ENCODE data around the gene LDLRAD3.

LDLRAD3 gene

DNA sequence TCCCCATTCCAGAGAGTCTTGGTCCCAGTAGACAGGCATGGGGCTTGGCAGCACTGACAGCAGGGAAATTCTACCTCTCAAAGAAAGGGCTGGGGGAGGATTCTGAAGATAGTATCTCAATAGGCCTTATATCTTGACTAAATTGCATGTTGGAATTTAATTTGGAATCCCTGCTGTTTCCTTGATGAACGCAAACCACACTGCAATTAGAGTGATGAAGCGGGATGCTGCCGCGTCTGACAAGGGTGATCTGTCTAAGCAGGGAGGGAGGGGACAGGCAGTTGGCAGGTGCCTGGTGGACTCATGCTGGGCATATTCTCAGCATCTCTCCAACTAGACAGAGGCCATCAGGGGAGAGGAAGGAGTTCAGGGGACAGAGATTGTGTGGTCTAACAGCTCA lies 296.9 kb downstream of the LDLRAD3 start:
- H3K27ac ChIP-seq (ENCODE audit: low read depth, low read length): no peak overlapping the region
- H3K36me3 ChIP-seq (ENCODE audit: control insufficient read depth, insufficient read depth, low read length): no peaks in the 10 kb centered on the region
- H3K4me1 ChIP-seq (ENCODE audit: control insufficient read depth, insufficient read depth, low read length): no peaks in the 10 kb centered on the region
- H3K9ac ChIP-seq (ENCODE audit: low read length): no peak overlapping the region
- no peak overlapping the region for H3K4me3 ChIP-seq (ENCODE audit: low read length)
- H3K27me3 ChIP-seq (ENCODE audit: control insufficient read depth, insufficient read depth, low read length): no peaks in the 10 kb centered on the region

DNA sequence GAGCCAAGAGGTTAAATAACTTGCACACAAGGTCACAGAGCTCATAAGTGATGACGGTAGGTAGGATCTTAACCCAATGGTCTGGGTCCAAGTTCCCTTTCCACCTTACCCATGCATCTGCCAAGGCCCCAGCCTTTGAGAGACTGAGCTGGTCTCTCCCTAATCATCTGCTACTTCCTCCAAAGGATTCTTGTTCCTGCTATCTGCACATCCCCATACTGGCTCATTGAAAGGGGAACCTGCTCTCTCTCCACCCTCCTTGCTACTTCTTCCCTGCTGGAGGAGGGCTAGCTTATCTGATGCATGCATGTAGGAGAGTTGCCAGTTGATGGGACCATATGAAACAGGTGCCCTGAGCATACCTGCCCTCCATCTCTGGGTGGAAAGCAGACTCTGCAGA lies 297.6 kb downstream of the LDLRAD3 start:
- H3K4me3 ChIP-seq (ENCODE audit: low read length): no peak overlapping the region
- H3K4me1 ChIP-seq (ENCODE audit: control insufficient read depth, insufficient read depth, low read length): no peaks in the 10 kb centered on the region
- H3K27ac ChIP-seq (ENCODE audit: low read depth, low read length): no peak overlapping the region
- no peaks in the 10 kb centered on the region for H3K27me3 ChIP-seq (ENCODE audit: control insufficient read depth, insufficient read depth, low read length)
- no peaks in the 10 kb centered on the region for H3K36me3 ChIP-seq (ENCODE audit: control insufficient read depth, insufficient read depth, low read length)
- no peak overlapping the region for H3K9ac ChIP-seq (ENCODE audit: low read length)

DNA sequence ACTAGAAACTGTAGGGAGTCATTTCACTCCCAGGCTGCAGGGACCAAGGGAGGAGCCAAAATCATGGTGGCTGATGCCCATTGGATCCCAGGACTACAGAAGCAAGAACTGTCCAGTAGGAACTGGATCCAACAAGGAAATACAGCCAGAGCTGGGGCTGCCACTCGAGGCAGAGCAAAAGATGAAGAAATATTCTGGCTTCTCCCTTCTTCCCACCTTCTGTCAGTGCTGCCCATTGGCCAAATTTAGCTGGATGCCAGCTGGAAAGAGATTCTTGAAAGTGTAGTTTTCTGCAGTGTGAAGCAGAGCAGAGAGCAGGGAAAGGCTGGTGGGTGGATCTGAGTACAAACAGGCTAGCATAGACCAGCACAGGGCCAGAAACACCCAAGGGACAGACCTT lies 299.8 kb downstream of the LDLRAD3 start:
- Histone ChIP-seq H3K36me3 (ENCODE audit: control insufficient read depth, insufficient read depth, low read length) (no peaks in the 10 kb centered on the region), H3K4me1 (ENCODE audit: control insufficient read depth, insufficient read depth, low read length) (no peaks in the 10 kb centered on the region), H3K27ac (ENCODE audit: low read depth, low read length) (no peak overlapping the region), H3K4me3 (ENCODE audit: low read length) (no peak overlapping the region), H3K9ac (ENCODE audit: low read length) (no peak overlapping the region), H3K27me3 (ENCODE audit: control insufficient read depth, insufficient read depth, low read length) (no peaks in the 10 kb centered on the region)

DNA sequence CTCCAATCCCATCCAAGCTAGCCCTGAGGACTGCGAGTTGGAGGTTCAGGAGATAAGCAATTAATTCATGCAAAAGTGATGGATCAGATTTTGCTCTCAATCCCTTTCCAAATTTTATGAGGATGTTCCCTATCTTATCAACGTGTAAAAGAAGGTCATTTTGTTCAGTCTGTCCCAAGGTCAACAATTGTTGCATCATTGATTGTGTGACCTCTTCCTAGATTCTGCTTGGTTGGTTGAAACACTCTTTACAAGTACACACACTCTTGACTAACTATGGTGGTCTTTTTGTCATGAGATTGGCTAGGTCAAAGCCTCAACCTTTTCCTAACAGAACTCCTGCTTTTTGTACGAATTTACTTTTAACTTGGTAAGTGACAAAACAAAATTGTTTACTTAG lies 303.6 kb downstream of the LDLRAD3 start:
- Histone ChIP-seq H3K27ac (ENCODE audit: low read depth, low read length) (no peak overlapping the region), H3K4me3 (ENCODE audit: low read length) (no peak overlapping the region), H3K27me3 (ENCODE audit: control insufficient read depth, insufficient read depth, low read length) (no peaks in the 10 kb centered on the region), H3K9ac (ENCODE audit: low read length) (no peak overlapping the region), H3K4me1 (ENCODE audit: control insufficient read depth, insufficient read depth, low read length) (no peaks in the 10 kb centered on the region), H3K36me3 (ENCODE audit: control insufficient read depth, insufficient read depth, low read length) (no peaks in the 10 kb centered on the region)

DNA sequence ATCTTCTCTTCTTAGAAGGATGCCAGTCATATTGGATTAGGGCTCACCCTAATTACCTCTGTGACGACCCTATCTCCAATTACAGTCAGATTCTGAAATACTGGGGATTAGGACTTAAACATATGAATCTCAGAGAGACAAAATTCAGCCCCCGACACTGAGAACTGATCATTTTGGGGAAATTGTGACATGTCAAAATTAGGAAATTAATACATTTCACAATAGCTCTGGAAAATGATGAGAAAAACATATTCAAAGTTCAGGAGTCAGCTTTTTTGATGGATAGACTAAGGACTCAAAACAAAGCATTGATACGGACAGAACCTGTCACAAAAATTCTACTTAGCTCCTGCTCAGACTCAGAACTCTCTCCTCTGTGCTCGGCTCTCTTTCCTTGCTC lies 304.6 kb downstream of the LDLRAD3 start:
- Histone ChIP-seq H3K4me3 (ENCODE audit: low read length) (no peak overlapping the region), H3K4me1 (ENCODE audit: control insufficient read depth, insufficient read depth, low read length) (no peaks in the 10 kb centered on the region), H3K27ac (ENCODE audit: low read depth, low read length) (no peak overlapping the region), H3K27me3 (ENCODE audit: control insufficient read depth, insufficient read depth, low read length) (no peaks in the 10 kb centered on the region), H3K36me3 (ENCODE audit: control insufficient read depth, insufficient read depth, low read length) (no peaks in the 10 kb centered on the region), H3K9ac (ENCODE audit: low read length) (no peak overlapping the region)

DNA sequence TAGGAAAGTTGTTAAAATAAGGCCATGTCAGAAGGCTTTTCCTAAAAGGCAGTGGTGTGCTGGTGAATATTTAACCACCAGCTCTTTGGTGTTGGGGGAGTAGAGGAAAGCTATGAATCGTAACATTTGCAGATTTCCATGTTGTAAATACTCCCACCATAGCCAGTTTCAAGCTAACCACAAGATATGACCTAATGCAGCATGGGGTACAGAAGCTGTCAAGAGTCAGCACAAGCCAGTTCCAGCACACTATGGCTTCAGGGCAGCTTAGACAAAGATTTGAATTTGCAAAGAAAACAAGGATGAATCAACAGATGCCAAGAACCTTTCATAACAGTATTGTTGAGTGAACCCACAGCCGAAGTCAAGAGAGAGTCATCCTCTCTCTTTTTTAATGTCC lies 305.4 kb downstream of the LDLRAD3 start:
- Histone ChIP-seq H3K9ac (ENCODE audit: low read length) (no peak overlapping the region), H3K4me1 (ENCODE audit: control insufficient read depth, insufficient read depth, low read length) (no peaks in the 10 kb centered on the region), H3K27ac (ENCODE audit: low read depth, low read length) (no peak overlapping the region), H3K36me3 (ENCODE audit: control insufficient read depth, insufficient read depth, low read length) (no peaks in the 10 kb centered on the region), H3K27me3 (ENCODE audit: control insufficient read depth, insufficient read depth, low read length) (no peaks in the 10 kb centered on the region), H3K4me3 (ENCODE audit: low read length) (no peak overlapping the region)

DNA sequence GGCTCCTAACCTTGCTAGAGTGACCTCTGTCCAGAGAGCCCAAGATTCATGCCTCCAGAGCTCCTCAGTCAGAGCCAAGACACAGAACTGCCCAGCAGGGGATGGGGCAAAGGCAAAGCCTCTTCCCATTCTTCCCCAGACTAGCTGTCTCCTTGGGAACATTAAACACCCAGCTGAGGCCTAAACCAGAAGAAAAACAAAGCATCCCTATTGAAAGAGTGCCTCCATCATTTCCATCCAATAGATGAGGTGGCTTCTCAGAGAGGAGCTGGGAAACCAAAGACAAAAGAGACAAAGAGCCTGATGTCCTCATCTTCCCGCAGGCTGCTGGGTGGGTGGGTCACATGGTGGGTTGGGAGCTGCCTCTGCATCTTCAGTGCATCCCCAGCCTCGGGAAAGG lies 308.0 kb downstream of the LDLRAD3 start:
- Histone ChIP-seq H3K4me3 (ENCODE audit: low read length) (no peak overlapping the region), H3K36me3 (ENCODE audit: control insufficient read depth, insufficient read depth, low read length) (no peaks in the 10 kb centered on the region), H3K27ac (ENCODE audit: low read depth, low read length) (no peak overlapping the region), H3K4me1 (ENCODE audit: control insufficient read depth, insufficient read depth, low read length) (no peaks in the 10 kb centered on the region), H3K9ac (ENCODE audit: low read length) (no peak overlapping the region), H3K27me3 (ENCODE audit: control insufficient read depth, insufficient read depth, low read length) (no peaks in the 10 kb centered on the region)

DNA sequence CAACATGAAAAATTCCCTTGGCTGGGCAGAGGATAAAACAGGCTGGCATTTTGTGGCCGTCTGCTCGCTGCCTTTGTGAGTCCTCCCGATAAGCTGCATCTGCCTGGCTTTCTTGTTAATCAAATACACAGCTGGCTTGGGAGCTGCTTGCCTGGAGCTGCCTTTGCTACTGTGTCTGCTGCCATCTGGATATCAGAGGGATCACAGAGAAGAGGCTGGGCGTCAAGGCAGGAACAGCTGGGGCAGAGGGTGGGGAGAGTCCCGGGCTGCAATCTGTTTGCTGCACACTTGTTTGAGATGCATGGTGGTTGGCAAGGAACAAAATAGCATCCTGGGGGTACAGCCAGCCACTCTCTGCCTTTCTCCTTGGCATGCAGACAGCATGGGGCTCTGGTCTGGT lies 309.4 kb downstream of the LDLRAD3 start:
- H3K36me3 ChIP-seq (ENCODE audit: control insufficient read depth, insufficient read depth, low read length): no peaks in the 10 kb centered on the region
- H3K4me1 ChIP-seq (ENCODE audit: control insufficient read depth, insufficient read depth, low read length): no peaks in the 10 kb centered on the region
- no peaks in the 10 kb centered on the region for H3K27me3 ChIP-seq (ENCODE audit: control insufficient read depth, insufficient read depth, low read length)
- no peak overlapping the region for H3K27ac ChIP-seq (ENCODE audit: low read depth, low read length)
- H3K4me3 ChIP-seq (ENCODE audit: low read length): no peak overlapping the region
- no peak overlapping the region for H3K9ac ChIP-seq (ENCODE audit: low read length)

DNA sequence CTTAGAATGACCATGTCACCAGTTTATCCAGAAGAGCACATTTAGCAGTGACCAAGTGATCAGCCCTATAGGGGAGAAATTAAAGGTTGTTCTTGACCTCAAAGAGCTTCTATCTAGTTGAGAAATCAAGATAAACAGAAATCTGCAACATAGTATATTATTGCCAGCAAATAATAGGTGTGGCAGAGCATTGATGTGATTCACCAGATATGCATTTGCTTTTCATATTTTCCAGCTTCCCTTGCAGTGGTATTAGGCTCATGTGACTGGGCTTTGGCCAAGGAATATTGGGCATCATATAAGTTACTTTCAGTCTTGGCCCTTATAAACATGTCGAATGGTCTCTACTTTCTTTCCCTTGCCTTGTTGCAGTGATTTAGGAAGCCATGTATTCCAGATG lies 310.9 kb downstream of the LDLRAD3 start:
- Histone ChIP-seq H3K27me3 (ENCODE audit: control insufficient read depth, insufficient read depth, low read length) (no peaks in the 10 kb centered on the region), H3K9ac (ENCODE audit: low read length) (no peak overlapping the region), H3K4me1 (ENCODE audit: control insufficient read depth, insufficient read depth, low read length) (no peaks in the 10 kb centered on the region), H3K4me3 (ENCODE audit: low read length) (no peak overlapping the region), H3K36me3 (ENCODE audit: control insufficient read depth, insufficient read depth, low read length) (no peaks in the 10 kb centered on the region), H3K27ac (ENCODE audit: low read depth, low read length) (no peak overlapping the region)

DNA sequence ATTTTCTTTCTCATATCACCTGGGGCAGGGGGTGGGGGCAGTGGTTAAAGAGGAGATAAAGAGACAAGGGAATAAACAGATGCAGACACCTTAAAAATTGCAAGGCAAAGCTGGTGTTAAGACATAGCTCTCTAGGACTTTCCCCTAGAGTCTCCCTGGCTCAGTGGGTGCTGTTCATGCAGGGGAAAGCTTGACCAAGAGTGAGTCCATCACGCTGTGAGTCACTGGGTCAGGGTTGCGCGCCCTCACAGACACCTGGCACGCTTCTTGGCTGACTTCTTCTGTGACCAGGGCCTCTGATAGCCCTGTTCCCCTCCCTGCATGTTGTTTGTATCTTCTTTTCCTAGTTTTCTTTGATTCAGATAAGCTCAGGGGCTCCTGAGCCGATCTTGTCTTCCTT lies 313.5 kb downstream of the LDLRAD3 start:
- Histone ChIP-seq H3K36me3 (ENCODE audit: control insufficient read depth, insufficient read depth, low read length) (no peaks in the 10 kb centered on the region), H3K4me1 (ENCODE audit: control insufficient read depth, insufficient read depth, low read length) (no peaks in the 10 kb centered on the region), H3K4me3 (ENCODE audit: low read length) (no peak overlapping the region), H3K27me3 (ENCODE audit: control insufficient read depth, insufficient read depth, low read length) (no peaks in the 10 kb centered on the region), H3K27ac (ENCODE audit: low read depth, low read length) (no peak overlapping the region), H3K9ac (ENCODE audit: low read length) (no peak overlapping the region)

DNA sequence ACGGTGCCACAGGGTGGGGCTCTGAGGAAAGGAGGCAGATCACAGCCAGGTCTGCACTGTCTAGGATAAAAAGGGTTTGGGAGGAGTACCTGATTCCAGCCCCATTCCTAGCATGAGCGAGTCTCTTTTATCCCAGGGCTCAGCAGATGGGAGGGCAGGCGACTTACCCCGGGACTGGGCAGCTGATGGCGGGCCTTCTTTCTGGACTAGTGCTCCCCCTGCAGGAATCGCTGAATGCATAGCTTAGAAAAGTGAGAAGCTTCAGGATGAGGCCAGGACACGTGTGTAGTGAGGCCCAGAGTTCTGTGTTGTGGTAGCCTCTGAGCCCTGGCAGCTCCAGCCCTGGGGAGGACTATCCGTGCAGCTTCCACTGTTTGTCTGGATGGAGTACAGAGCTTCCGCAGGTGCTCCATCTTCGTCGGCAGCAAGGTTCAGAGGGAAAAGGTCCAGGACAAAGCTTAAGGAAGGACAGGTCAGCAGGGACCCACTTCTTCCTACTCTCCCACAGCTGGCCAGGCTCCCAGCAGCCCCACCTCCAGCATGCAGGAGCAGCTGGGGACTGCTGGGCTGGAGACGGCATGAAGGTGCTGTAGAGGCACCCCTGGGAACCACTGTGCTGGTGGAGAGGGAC lies 315.0 kb downstream of the LDLRAD3 start:
- no peaks in the 10 kb centered on the region for H3K4me1 ChIP-seq (ENCODE audit: control insufficient read depth, insufficient read depth, low read length)
- H3K27ac ChIP-seq (ENCODE audit: low read depth, low read length): no peak overlapping the region
- no peaks in the 10 kb centered on the region for H3K27me3 ChIP-seq (ENCODE audit: control insufficient read depth, insufficient read depth, low read length)
- H3K4me3 ChIP-seq (ENCODE audit: low read length): no peak overlapping the region
- H3K9ac ChIP-seq (ENCODE audit: low read length): no peak overlapping the region
- no peaks in the 10 kb centered on the region for H3K36me3 ChIP-seq (ENCODE audit: control insufficient read depth, insufficient read depth, low read length)

DNA sequence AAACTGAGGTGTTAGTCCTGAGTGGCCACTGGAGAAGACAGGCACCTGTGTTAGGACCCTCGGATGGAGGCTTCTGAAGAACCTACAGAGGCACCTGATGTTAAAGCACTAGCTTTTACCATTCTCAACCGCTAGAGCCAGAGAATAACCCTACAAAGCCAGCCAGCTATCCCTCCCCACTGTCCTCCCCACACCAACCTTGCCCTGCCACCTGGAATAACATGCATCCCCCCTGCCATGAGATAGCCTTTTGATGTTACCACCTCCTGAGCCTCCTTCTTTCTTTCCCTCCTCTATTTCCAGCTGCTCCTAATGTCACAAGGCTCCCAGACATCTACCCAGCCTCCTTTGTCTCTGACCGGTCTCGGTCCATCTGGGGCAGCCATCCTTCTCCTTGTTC lies 317.2 kb downstream of the LDLRAD3 start:
- Histone ChIP-seq H3K36me3 (ENCODE audit: control insufficient read depth, insufficient read depth, low read length) (no peaks in the 10 kb centered on the region), H3K9ac (ENCODE audit: low read length) (no peak overlapping the region), H3K27ac (ENCODE audit: low read depth, low read length) (no peak overlapping the region), H3K4me1 (ENCODE audit: control insufficient read depth, insufficient read depth, low read length) (no peaks in the 10 kb centered on the region), H3K27me3 (ENCODE audit: control insufficient read depth, insufficient read depth, low read length) (no peaks in the 10 kb centered on the region), H3K4me3 (ENCODE audit: low read length) (no peak overlapping the region)

DNA sequence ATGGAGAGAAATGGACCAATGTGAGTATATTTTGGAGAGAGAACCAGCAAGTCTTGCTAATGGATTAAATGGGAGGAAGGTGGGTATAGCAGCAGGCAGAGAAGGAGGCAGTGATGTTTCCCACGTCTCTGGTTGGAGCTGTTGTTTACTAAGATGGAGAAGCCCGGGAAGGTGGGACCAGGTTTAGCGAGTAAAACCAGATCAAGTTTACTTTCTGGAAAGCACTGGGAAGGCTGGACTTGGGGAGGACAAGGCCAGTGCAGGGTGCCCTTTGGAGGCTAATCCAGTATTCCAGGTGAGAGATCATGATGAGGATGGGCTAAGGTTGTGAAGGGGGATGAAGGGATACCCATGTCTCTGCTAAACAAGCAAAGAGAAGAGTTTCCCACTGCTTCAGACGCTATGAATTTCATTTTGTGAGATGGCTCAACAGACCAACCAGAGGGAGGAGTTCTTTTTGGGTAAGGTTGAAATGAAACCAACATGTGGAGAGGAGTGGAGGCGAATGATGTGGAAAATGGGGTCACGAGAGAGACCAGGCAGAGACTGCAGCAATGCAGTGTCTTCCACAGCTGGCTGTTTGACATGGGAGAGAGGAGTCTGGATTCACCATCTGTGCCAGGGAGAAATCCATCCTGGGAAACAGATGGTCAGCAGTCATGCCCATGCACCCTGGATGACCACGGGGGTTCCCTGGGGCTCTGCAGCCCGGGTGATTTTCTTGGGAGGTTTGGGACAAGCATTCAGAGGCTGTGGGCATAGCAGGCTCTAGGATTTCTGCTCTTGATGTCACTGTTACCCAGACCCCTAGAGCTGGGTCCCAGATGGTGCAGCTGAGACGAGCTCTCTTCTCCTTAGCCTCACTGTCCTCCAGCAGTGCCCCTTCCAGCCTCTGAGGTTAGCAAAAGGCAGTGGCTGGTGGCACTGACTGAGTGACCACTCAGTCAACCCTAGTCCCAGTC lies 320.4 kb downstream of the LDLRAD3 start:
- Histone ChIP-seq H3K27me3 (ENCODE audit: control insufficient read depth, insufficient read depth, low read length) (no peaks in the 10 kb centered on the region), H3K27ac (ENCODE audit: low read depth, low read length) (no peak overlapping the region), H3K4me3 (ENCODE audit: low read length) (no peak overlapping the region), H3K9ac (ENCODE audit: low read length) (no peak overlapping the region), H3K36me3 (ENCODE audit: control insufficient read depth, insufficient read depth, low read length) (no peaks in the 10 kb centered on the region), H3K4me1 (ENCODE audit: control insufficient read depth, insufficient read depth, low read length) (no peaks in the 10 kb centered on the region)

Measured in rectal smooth muscle tissue (tissue), 1 donor.